ENCODE results near the gene HSPB1. TPM values are rescaled to one million over a fixed set of nuclear protein-coding genes. Genes with fewer than 3 reads are reported as not detected.
"Not testable (repeated sequence)": the region's sequence is repeated elsewhere in the genome, so short reads cannot be mapped to it uniquely, and the experiment has no call there.

The HSPB1 gene
- total RNA-seq, 4 donors from 2014 or later, result 388 to 879 (median 551) TPM

- intact Hi-C loops (cut with DNase I), result no loop called here
- Histone ChIP-seq H3K4me1 (peaks cover 32 to 42% of the 10 kb centered on the region in 2 donors), H3K27me3 (no peaks in the 10 kb centered on the region), H3K36me3 (no peaks in the 10 kb centered on the region), H3K9me3 (no peaks in the 10 kb centered on the region), H3K4me3 (replicated peaks in 1 of 3) (no peak overlapping the region), H3K27ac (peak overlapping the region; percentile 45 to 83 (median 76))
- 53 to 56% methylated on average over 17 to 18 of the region's 21 CpGs for WGBS, 2 donors
- peak; percentile 63 to 80 for DNase-seq
- TF ChIP-seq POLR2A (IDR thresholded peaks at IDR 0.05), result peak in 1 of 2 donors; percentile 9
- TF ChIP-seq CTCF (IDR thresholded peaks at IDR 0.05), result no peak
These were observed 7.9 kb downstream of the HSPB1 start for GRCh38 chr7:76310102-76310957.

GRCh38 chr7:76311838-76312237 lies 9.4 kb downstream of the HSPB1 start:
- intact Hi-C loops (cut with DNase I), result loop anchor here (2.0 kb wide), 1 partner anchor 19 kb away; no protein-coding TSS in a partner anchor
- not testable (repeated sequence) for H3K27me3 ChIP-seq; H3K27ac ChIP-seq; DNase-seq; H3K4me3 ChIP-seq (replicated peaks in 1 of 3); H3K9me3 ChIP-seq; H3K36me3 ChIP-seq
- peaks cover 18 to 28% of the 10 kb centered on the region in 2 donors for H3K4me1 ChIP-seq
- 94 to 96% methylated on average over 6 of the region's 6 CpGs for WGBS, 2 donors

GRCh38 chr7:76314042-76314721 lies 11.7 kb downstream of the HSPB1 start:
- peak; percentile 97 for DNase-seq
- Histone ChIP-seq H3K9me3 (no peaks in the 10 kb centered on the region), H3K27me3 (no peaks in the 10 kb centered on the region), H3K4me1 (peaks cover 15 to 26% of the 10 kb centered on the region in 2 donors), H3K4me3 (replicated peaks in 1 of 3) (no peak overlapping the region), H3K36me3 (no peaks in the 10 kb centered on the region), H3K27ac (peak overlapping the region in 1 of 3 donors; percentile 66)
- intact Hi-C loops (cut with DNase I), result loop anchor here (2.0 kb wide), 1 partner anchor 137 kb away; no protein-coding TSS in a partner anchor
- TF ChIP-seq CTCF (IDR thresholded peaks at IDR 0.05) (peak; percentile 98 to 100 (median 100)), POLR2A (IDR thresholded peaks at IDR 0.05) (no peak)
- WGBS, 2 donors, result 8 to 9% methylated on average over 11 to 14 of the region's 15 CpGs

- H3K27ac ChIP-seq, result peak overlapping the region in 1 of 3 donors; percentile 66
- not testable (repeated sequence) for H3K4me3 ChIP-seq (replicated peaks in 1 of 3); H3K27me3 ChIP-seq; H3K36me3 ChIP-seq; DNase-seq; H3K9me3 ChIP-seq
- intact Hi-C loops (cut with DNase I), result loop anchor here (2.0 to 5.0 kb wide), 2 partner anchors 43 to 138 kb away; partner anchors contain the start of gene YWHAG
- 63 to 69% methylated on average over 6 of the region's 6 CpGs for WGBS, 2 donors
- peaks cover 21 to 30% of the 10 kb centered on the region in 2 donors for H3K4me1 ChIP-seq
These were observed 12.3 kb downstream of the HSPB1 start for GRCh38 chr7:76314740-76315139.

- TF ChIP-seq POLR2A (IDR thresholded peaks at IDR 0.05), result no peak
- no peak for TF ChIP-seq CTCF (IDR thresholded peaks at IDR 0.05)
- Histone ChIP-seq H3K4me1 (peaks cover 19 to 28% of the 10 kb centered on the region in 2 donors), H3K9me3 (no peaks in the 10 kb centered on the region), H3K4me3 (replicated peaks in 1 of 3) (no peak overlapping the region), H3K36me3 (no peaks in the 10 kb centered on the region), H3K27ac (no peak overlapping the region), H3K27me3 (no peaks in the 10 kb centered on the region)
- DNase-seq, result no peak
- intact Hi-C loops (cut with DNase I), result loop anchor here (2.0 to 5.0 kb wide), 2 partner anchors 42 to 139 kb away; partner anchors contain the start of gene YWHAG
- 78 to 83% methylated on average over 5 of the region's 5 CpGs for WGBS, 2 donors
These were observed 12.9 kb downstream of the HSPB1 start for GRCh38 chr7:76315364-76315763.

Data from thyroid gland (tissue), 4 donors.